Muscle layer of colon (tissue), 2 donors: ENCODE results near the gene SIRPA.
A peak's percentile ranks its signal among the peaks of the same experiment; 100 is the strongest.

Experiments used
- H3K27ac ChIP-seq: one replicate; pipeline ENCODE4 v1.7.0; 2013; ENCODE audit warnings: low read depth, mild to moderate bottlenecking, low read length, moderate library complexity
- H3K27me3 ChIP-seq, 2 donors: one replicate each; pipeline ENCODE4 v1.7.0; 2013; ENCODE audit warnings: low read length in 2 of 2, mild to moderate bottlenecking in 2 of 2; ENCODE audit not compliant: insufficient read depth in 2 of 2, control insufficient read depth in 1 of 2
- H3K36me3 ChIP-seq: one replicate; pipeline ENCODE4 v1.7.0; 2013; ENCODE audit warnings: mild to moderate bottlenecking, low read length; ENCODE audit not compliant: insufficient read depth
- H3K4me1 ChIP-seq: one replicate; pipeline ENCODE4 v1.7.0; 2013; ENCODE audit warnings: mild to moderate bottlenecking, low read length; ENCODE audit not compliant: insufficient read depth
- H3K4me3 ChIP-seq, 2 donors: one replicate each; pipeline ENCODE4 v1.7.0; 2013; ENCODE audit warnings: low read length in 2 of 2, low read depth in 1 of 2, mild to moderate bottlenecking in 1 of 2, moderate library complexity in 1 of 2
- H3K9ac ChIP-seq: one replicate; pipeline ENCODE4 v1.7.0; 2013; ENCODE audit warnings: low read length
- H3K9me3 ChIP-seq: one replicate; pipeline ENCODE4 v1.7.0; 2013; ENCODE audit warnings: mild to moderate bottlenecking, low read length
- donor health status: abdominal sarcoma.
- donor health status: Adenocarcinoma of cecum.

Gene SIRPA

DNA sequence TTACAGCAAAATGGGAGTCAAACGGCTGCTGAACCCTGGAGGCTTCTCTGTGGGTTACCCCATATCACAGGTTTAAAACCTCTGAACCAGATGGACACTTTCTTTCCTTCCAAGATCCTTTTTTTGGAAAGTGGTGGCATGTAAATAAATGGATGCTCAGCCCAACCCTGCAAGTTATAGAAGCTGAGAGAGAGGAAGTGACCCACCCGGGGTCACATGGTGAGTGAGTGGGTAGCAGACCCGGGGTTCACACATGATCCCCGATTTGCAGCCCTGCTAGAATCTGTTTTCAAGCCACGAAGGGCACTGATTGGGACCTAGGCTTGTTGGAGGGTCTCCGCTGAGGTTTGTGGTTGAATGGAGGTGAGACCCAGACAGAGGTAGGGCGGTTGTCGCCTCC, 32.0 kb downstream of the SIRPA start:
- H3K27ac ChIP-seq, result no peak overlapping the region
- no peaks in the 10 kb centered on the region for H3K27me3 ChIP-seq
- no peak overlapping the region for H3K4me3 ChIP-seq
- H3K36me3 ChIP-seq, result peaks cover 19% of the 10 kb centered on the region
- no peak overlapping the region for H3K9ac ChIP-seq
- no peaks in the 10 kb centered on the region for H3K4me1 ChIP-seq
- H3K9me3 ChIP-seq, result no peaks in the 10 kb centered on the region

DNA sequence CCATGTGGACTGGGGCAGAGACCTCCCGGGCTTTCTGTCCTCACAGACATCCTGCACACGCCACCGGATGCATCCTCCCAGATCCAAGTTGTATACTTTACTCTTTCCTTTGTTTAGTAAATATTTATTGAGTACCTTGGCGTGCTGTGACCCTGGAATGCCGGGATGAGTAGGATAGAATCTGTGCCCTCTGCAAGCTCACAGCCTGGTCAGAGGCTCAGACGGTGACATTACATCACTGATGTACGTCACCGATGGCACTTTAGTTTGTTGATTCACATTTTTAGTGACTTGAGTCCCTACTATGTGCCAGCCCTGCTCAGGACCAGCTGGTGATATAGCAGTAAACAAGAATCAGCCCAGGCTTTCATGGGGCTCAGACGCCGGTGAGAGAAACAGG, 32.9 kb downstream of the SIRPA start:
- H3K27me3 ChIP-seq, result no peaks in the 10 kb centered on the region
- no peaks in the 10 kb centered on the region for H3K9me3 ChIP-seq
- H3K4me3 ChIP-seq, result no peak overlapping the region
- H3K9ac ChIP-seq, result no peak overlapping the region
- H3K36me3 ChIP-seq, result peaks cover 14% of the 10 kb centered on the region
- H3K4me1 ChIP-seq, result peaks cover 6% of the 10 kb centered on the region
- no peak overlapping the region for H3K27ac ChIP-seq

DNA sequence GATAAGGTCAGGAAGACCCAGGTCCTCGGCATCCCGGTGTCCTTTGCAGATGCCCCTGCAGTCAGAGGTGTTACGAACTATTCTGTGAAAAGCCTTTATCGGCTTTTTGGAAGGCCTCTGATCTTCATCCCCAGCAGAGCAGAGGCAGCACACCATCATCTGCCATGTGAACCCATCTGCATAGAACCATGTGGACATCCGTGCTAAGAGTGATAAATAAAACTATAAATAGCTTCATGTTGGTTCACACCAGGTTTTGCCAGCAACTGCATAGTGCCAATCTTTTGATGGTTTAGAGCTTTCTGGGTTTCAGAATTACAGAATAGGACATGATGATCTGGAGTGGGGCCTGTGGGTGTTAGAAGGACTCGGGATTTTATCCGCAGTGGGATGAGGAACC, 33.6 kb downstream of the SIRPA start:
- peaks cover 14% of the 10 kb centered on the region for H3K36me3 ChIP-seq
- peaks cover 12% of the 10 kb centered on the region for H3K4me1 ChIP-seq
- H3K27me3 ChIP-seq, result no peaks in the 10 kb centered on the region
- H3K27ac ChIP-seq, result no peak overlapping the region
- H3K9ac ChIP-seq, result no peak overlapping the region
- no peak overlapping the region for H3K4me3 ChIP-seq
- no peaks in the 10 kb centered on the region for H3K9me3 ChIP-seq

DNA sequence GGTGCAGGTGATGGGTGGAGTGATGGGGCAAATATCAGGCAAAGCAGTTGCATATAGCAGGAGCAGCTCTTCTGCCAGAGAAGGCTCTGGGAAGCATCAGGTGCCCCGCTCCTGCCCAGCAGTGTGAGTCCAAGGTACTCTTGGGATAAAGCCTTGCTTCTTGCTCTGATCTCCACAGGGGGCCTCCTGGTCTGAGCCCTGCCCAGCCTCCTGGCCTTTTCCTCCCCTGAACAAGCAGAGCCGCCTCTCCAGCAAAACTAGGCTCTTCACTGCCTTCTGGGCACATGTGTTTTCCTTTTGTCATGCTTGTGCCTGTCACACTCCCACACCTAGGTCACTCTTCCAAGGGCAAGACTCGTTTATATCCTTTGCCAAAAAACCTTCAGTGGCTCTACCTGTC, 34.3 kb downstream of the SIRPA start:
- Histone ChIP-seq H3K9me3 (no peaks in the 10 kb centered on the region), H3K36me3 (peaks cover 10% of the 10 kb centered on the region), H3K4me3 (no peak overlapping the region), H3K27ac (no peak overlapping the region), H3K9ac (no peak overlapping the region), H3K4me1 (peaks cover 19% of the 10 kb centered on the region), H3K27me3 (no peaks in the 10 kb centered on the region)

DNA sequence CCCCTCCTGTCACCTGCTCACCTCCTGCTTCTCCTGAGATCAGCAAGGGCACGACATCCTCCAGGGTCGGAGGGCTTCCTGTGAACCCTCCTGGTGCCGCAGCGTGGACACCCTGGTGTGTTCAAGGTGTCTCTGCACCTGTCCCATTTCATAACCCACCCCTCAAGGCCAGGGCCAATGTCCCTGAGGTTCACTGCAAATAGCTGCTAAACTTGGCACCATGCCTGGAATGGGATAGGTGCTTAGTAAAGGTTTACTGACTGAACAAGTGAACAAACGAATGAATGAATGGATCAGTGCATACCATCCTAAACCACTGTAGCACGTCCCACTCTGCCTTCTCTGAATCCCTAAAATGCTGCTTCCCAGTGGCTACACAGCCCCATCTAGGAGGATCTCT, 35.0 kb downstream of the SIRPA start:
- H3K9ac ChIP-seq, result no peak overlapping the region
- no peaks in the 10 kb centered on the region for H3K9me3 ChIP-seq
- peaks cover 9% of the 10 kb centered on the region for H3K36me3 ChIP-seq
- H3K27ac ChIP-seq, result no peak overlapping the region
- no peaks in the 10 kb centered on the region for H3K27me3 ChIP-seq
- no peak overlapping the region for H3K4me3 ChIP-seq
- H3K4me1 ChIP-seq, result peaks cover 26% of the 10 kb centered on the region

DNA sequence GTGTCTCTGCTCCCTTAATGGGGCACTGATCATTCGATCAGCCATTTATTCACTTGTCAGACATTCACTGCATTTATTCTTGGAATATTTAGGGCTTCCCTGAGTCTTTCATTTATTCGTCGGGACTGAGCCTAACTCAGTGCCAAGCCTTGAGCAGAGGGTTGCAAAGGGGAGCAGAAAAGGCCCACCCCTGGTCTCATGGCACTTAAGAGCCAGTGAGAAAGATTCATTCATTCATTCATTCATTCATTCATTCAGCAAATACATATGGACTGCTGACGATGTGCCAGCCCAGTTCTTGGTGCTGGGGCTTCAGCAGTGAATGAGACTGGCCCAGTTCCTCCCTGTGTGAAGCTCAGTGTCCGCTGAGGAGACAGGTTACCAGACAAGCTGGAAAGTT, 36.6 kb downstream of the SIRPA start:
- Histone ChIP-seq H3K9ac (no peak overlapping the region), H3K27ac (no peak overlapping the region), H3K4me3 (no peak overlapping the region), H3K9me3 (no peaks in the 10 kb centered on the region), H3K36me3 (peaks cover 9% of the 10 kb centered on the region), H3K27me3 (no peaks in the 10 kb centered on the region), H3K4me1 (peaks cover 36% of the 10 kb centered on the region)

DNA sequence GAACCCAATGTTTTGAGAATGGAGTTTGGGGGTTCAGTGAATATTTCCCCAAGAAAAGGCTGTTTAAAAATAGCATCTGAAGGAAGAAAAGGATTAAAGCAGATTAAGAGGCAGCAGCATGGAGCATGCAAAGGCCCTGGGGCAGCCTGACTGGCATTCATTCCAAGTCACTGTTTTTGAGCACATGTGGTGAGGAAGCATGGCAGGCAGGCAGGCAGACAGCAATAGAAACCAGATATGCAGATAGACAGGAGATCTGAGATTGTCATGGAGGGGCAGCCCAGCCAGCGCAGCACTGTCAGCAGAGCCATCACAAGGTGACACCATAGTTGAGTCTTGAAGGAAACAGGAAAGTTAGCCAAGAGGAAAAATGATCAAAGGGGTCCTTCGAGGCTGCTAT, 37.8 kb downstream of the SIRPA start:
- H3K27ac ChIP-seq, result peak overlapping the region; percentile 14
- no peak overlapping the region for H3K9ac ChIP-seq
- peaks cover 36% of the 10 kb centered on the region for H3K4me1 ChIP-seq
- H3K27me3 ChIP-seq, result no peaks in the 10 kb centered on the region
- H3K36me3 ChIP-seq, result peaks cover 3% of the 10 kb centered on the region
- H3K9me3 ChIP-seq, result no peaks in the 10 kb centered on the region
- H3K4me3 ChIP-seq, result no peak overlapping the region

DNA sequence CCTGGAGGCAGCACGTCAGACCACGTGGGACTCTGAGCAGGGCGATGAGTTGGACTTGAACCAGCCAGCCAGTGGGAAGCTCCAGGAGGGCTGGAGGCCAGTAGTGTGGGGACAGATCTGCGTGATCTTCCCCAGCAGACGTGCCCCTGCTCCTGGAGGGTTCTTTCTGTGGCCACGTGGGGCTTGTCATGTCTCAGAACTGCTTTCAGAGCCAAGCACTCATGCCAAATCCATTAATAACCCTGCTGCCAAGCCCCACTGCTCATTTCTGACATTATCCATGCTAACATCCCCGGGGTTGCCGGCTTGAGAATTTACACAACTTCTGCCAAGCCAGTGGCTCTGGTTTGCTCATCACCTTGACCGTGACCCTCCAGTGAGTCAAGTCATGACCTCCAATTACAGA, 38.3 kb downstream of the SIRPA start:
- Histone ChIP-seq H3K27me3 (no peaks in the 10 kb centered on the region), H3K27ac (peak overlapping the region; percentile 14), H3K4me1 (peaks cover 36% of the 10 kb centered on the region), H3K9ac (no peak overlapping the region), H3K4me3 (no peak overlapping the region), H3K9me3 (no peaks in the 10 kb centered on the region), H3K36me3 (peaks cover 7% of the 10 kb centered on the region)

DNA sequence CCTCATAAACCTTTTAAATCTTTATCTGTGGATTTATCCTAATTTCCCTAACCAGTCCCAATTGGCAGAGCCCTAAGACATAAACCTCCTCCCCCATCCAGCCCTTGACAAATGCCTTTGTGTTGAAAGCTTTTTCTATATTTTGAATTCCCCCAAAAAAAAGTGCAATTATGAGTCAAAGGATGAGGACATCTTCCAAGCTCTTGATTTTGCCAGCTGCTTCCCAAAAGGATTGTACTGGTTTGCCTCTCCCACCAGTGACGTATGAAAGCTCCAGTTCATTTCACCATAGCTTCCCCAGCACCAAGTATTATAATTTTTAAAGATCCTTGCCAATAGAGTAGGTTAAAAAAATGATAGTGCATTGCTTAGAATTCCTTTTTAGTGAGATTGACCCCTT, 38.9 kb downstream of the SIRPA start:
- Histone ChIP-seq H3K4me3 (no peak overlapping the region), H3K27ac (no peak overlapping the region), H3K9me3 (no peaks in the 10 kb centered on the region), H3K36me3 (peaks cover 13% of the 10 kb centered on the region), H3K9ac (no peak overlapping the region), H3K4me1 (peaks cover 36% of the 10 kb centered on the region), H3K27me3 (no peaks in the 10 kb centered on the region)

DNA sequence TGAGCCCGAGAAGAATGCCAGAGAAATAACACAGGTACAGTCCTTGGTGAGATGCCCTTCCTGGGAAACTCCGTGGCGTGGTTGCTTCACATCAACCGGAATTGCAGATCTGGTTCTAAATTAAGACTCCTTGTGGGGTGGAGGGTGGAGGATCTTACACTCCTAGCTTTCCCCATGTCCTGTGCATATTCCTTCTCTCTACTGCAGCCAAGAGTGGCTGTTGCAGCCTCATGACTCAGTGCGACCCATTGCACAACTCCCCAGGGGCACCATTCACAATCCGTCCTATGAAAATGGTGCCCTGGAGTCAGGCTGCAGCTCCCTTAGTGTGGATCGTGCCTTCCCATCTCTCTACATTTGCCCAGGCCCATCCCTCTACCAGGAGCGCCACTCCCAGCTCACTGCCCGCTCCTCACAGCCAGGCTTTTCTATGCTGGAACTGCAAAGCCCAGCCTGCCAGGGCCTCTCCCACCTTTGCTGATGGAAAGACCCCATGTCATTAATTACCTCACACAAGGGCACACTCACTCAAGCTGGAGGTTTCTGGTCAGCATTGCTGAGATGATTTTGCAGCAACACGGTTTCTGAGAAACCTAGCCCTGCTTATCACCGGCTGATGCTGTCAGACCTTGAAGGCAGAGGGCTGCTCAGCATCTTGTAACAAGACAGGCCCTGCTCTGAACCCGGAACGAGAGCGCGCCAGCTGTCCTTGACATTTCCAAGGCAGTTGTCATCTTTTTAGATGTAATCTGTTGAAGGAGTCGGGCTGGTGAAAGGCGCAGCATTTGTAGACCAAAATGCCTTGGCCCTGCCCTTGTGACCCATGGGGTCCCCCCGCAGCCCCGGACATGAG, 39.7 kb downstream of the SIRPA start:
- no peak overlapping the region for H3K9ac ChIP-seq
- H3K4me1 ChIP-seq, result peaks cover 36% of the 10 kb centered on the region
- H3K9me3 ChIP-seq, result no peaks in the 10 kb centered on the region
- H3K4me3 ChIP-seq, result no peak overlapping the region
- H3K27me3 ChIP-seq, result no peaks in the 10 kb centered on the region
- H3K36me3 ChIP-seq, result peaks cover 12% of the 10 kb centered on the region
- peak overlapping the region; percentile 81 for H3K27ac ChIP-seq

DNA sequence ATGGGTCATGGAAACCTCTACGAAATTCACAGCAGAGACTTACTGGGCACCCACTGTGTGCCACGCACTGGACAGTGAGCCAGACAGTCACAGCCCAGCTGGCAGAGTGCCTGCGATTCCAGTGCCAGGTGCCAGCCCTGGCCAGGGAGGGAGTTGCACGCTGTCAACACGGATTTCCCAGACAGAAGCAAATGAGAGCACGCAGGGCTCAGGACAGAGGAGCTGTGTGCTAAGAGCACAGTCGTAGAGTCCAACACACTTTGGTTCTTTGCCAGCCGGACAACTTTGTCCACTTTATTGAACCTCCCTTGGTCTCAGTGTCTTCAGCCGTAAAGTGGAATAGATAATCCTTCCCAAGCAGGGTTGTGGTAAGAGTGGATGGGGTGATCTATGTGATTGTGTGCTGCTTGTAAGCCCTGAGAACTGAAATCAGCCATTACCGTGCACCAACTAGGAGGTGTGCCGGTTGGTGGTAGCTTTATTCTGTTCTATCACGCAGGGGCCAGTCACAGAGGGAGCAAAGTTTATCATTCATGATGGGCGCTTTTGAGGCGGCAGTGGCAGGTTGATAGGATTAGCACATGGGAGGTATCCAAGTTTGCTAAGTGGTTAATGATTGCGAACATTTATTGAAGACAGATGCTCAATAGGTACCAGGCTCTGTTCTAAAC, 40.6 kb downstream of the SIRPA start:
- Histone ChIP-seq H3K4me3 (no peak overlapping the region), H3K36me3 (peaks cover 12% of the 10 kb centered on the region), H3K27ac (peak overlapping the region; percentile 81), H3K27me3 (no peaks in the 10 kb centered on the region), H3K9ac (no peak overlapping the region), H3K4me1 (peaks cover 37% of the 10 kb centered on the region), H3K9me3 (no peaks in the 10 kb centered on the region)
